ENCODE data around the gene GPATCH8.

Gene GPATCH8

GRCh38 chr17:44353672-44354331 is 149.4 kb downstream of the GPATCH8 start:
- no peak for DNase-seq

GRCh38 chr17:44352828-44353671 is 150.2 kb downstream of the GPATCH8 start:
- no peak for DNase-seq

- no peak for DNase-seq
These were observed 151.0 kb downstream of the GPATCH8 start for GRCh38 chr17:44351961-44352827.

GRCh38 chr17:44351464-44351863 is 151.7 kb downstream of the GPATCH8 start:
- DNase-seq: no peak

- DNase-seq: peak; percentile 58
These were observed 152.4 kb downstream of the GPATCH8 start for GRCh38 chr17:44350733-44351226.

GRCh38 chr17:44349553-44350070 is 153.6 kb downstream of the GPATCH8 start:
- DNase-seq: no peak

GRCh38 chr17:44348988-44349364 is 154.2 kb downstream of the GPATCH8 start:
- no peak for DNase-seq

- no peak for DNase-seq
These were observed 154.8 kb downstream of the GPATCH8 start for GRCh38 chr17:44348234-44348987.

All from effector CD4-positive, alpha-beta T cell (primary cell).